Epithelial cell of proximal tubule (primary cell): ENCODE data around the gene SRBD1. TPM values are rescaled to one million over a fixed set of nuclear protein-coding genes. Genes with fewer than 3 reads are reported as not detected.

Source experiments
- DNase-seq: peaks from one replicate; pipeline ENCODE4 v3.0.0-alpha.2; 2011; ENCODE audit warnings: low read depth
- H3K4me3 ChIP-seq: 2 replicates; pipeline ENCODE4 v1.5.1; 2011; ENCODE audit warnings: low read depth, mild to moderate bottlenecking, low read length
- total RNA-seq: library from RNA; depleted of rRNA; stranded (reverse); fragments of >200 nt; gene quantifications from 2 replicates; pipeline ENCODE4 v1.2.3, GENCODE V29; 2015
- TF ChIP-seq, protein P1 (sequence below): conservative IDR thresholded peaks from 2 replicates; pipeline ENCODE4 v1.5.1; 2012; ENCODE audit warnings: low read depth, mild to moderate bottlenecking, low read length

Gene SRBD1
- total RNA-seq, 1 donor from 2014 or later, result 8.1 TPM

DNA sequence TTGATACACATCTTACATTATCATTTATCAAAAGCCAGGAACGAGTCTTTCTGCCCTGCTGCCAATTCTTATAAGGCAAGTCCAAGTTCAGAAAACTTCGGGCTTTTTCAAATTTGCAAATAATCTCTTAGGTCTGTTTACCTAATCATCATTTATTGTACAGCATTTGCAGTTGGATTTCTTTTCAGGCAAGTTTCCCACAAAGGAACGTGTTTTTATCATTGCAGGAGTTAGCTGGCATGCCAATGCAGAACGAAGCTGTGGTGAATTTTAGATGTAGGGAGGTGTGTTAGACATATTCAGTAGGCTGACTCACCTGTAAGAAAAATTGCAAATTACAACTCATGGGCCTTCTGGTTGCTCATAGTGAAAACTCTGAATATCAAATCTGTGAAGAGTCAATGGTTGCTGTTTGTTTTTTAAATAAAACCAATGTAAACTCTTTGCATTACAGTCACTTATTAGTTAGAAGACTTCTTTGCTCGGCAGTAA is 209.6 kb downstream of the SRBD1 start:
- TF ChIP-seq, protein P1, sequence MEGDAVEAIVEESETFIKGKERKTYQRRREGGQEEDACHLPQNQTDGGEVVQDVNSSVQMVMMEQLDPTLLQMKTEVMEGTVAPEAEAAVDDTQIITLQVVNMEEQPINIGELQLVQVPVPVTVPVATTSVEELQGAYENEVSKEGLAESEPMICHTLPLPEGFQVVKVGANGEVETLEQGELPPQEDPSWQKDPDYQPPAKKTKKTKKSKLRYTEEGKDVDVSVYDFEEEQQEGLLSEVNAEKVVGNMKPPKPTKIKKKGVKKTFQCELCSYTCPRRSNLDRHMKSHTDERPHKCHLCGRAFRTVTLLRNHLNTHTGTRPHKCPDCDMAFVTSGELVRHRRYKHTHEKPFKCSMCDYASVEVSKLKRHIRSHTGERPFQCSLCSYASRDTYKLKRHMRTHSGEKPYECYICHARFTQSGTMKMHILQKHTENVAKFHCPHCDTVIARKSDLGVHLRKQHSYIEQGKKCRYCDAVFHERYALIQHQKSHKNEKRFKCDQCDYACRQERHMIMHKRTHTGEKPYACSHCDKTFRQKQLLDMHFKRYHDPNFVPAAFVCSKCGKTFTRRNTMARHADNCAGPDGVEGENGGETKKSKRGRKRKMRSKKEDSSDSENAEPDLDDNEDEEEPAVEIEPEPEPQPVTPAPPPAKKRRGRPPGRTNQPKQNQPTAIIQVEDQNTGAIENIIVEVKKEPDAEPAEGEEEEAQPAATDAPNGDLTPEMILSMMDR, result no peak
- no peak overlapping the region for H3K4me3 ChIP-seq
- DNase-seq, result no peak

DNA sequence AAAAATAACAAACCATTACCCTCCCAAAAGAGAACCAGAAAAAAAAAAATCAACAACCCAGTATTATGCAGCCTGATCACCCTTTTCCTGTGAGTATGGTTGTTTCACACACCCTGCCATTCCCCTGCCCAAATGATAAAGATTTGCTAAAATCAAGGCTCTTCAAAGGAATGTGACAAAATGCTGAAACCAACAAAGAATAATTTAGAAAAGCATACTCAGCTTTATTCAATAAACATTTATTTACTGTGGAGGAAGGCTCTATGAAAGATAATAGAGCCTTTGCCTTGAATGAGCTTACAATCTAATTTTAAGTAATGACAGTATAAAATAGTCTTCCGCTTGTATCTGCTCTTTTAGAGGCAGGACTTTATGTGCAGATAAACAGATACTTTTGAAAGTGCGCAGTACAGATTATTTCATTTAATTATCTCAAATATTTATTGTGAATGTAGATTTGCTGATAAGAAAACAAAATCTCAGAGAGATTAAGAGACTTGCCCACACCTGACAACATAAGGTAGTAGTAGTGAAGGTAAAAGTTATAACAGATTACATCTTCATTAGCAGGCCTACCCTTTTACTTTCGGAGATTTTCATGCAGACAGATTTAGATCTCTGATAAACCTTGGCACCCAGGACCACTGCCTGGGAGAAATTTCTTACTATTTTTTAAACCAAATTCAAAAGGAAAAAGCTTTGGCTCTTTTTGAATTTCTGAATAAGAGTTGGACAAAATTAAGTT is 211.9 kb downstream of the SRBD1 start:
- DNase-seq, result no peak
- H3K4me3 ChIP-seq, result no peak overlapping the region
- TF ChIP-seq, protein P1, result no peak

DNA sequence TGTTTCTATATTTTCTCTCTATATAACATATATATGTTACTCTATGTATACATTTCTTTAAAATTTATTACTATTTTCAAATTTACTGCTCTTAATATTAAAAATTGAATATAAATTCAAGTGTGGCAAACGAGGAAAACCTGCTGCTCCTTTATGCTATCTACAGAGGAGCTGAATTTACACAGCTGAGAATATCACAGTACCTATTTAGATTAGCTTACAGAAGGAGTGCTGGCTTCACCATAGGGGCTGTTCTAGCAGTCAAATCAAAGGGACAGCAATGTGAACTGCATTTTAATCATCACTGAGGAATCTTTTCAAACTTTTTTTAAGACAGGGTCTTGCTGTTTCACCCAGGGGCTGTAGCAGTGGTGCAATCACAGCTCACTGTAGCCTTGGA is 213.8 kb downstream of the SRBD1 start:
- no peak overlapping the region for H3K4me3 ChIP-seq
- DNase-seq, result no peak
- TF ChIP-seq, protein P1, result no peak

DNA sequence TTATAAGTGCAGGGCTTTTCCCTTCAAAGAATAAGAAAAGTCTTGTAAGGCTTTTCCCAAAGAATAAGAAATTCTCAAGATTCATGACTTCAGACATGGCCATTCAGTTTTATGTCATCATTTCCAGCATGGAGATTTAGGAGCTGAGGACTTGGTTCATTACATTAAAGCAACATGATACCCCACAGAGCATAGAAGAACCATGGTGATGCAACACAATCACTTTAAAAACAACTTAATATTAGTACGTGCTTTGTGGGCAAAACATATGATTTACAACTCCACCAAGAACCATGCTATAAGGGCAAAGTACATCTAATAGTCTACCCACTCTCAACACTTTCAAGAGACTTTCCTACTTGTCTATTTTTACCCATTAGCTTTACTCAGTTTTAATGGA is 214.4 kb downstream of the SRBD1 start:
- no peak overlapping the region for H3K4me3 ChIP-seq
- TF ChIP-seq, protein P1, result no peak
- no peak for DNase-seq

DNA sequence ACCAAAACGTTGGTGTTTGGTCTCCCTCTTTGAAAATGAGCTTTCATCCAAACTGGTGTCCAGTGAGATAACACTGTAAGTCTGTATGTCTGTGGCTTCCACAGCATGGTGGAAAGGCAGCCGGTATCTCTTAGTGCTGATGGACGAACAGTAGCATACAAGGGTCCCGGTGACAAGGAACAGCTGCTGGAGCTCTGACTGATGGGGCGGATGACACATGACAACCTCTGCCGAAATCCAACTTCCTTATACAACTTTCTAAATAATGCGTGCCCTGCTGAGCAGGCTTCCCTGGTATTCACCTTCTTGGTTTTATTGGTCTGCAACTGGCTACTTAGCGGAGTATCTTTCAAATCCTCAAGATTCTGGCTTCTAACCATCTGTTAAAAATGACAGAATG is 216.2 kb downstream of the SRBD1 start:
- no peak overlapping the region for H3K4me3 ChIP-seq
- no peak for DNase-seq
- TF ChIP-seq, protein P1, result no peak

DNA sequence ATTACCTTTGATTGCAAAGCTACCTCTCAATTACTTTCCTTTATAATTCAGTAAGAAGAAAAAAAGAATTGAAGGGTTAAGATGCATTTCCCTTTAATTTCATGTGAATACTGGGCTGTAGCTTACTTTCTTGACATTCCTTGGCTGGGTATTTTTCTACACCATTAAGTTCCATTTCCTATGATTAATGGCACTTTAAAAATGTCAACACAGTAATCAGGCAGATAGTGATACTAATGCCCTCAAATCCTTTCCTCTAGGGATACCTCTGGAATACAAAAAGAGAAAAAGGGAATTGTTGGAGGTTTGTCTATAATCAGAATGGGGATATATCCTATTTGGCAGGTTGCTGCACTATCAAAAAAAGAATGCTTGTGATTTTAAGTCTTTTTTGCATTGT is 216.9 kb downstream of the SRBD1 start:
- no peak for DNase-seq
- TF ChIP-seq, protein P1, result no peak

DNA sequence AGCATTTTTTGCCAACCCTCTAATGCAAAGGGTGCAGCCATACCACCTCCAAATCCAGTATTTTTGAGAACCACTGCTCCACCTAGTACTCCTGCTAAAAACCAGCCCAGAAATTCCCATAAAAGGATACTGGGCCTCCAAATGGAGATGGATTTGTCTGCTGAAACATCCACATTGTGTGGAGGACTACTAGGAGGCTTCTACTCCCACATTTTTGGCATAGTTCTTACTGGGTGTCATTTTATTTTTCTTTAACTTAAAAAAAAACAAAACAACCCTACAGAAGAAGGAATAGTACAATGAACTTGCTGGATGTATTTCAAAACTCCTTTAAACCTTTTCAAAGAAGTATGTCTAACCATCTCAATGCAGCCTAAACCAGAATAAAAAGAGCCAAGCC is 219.2 kb downstream of the SRBD1 start:
- TF ChIP-seq, protein P1, result no peak
- no peak overlapping the region for H3K4me3 ChIP-seq
- DNase-seq, result no peak

More for the DNA sequence above, 216.9 kb downstream of the SRBD1 start:
- H3K4me3 ChIP-seq, result no peak overlapping the region
